Measurements from ENCODE around the gene USP12.

DNA sequence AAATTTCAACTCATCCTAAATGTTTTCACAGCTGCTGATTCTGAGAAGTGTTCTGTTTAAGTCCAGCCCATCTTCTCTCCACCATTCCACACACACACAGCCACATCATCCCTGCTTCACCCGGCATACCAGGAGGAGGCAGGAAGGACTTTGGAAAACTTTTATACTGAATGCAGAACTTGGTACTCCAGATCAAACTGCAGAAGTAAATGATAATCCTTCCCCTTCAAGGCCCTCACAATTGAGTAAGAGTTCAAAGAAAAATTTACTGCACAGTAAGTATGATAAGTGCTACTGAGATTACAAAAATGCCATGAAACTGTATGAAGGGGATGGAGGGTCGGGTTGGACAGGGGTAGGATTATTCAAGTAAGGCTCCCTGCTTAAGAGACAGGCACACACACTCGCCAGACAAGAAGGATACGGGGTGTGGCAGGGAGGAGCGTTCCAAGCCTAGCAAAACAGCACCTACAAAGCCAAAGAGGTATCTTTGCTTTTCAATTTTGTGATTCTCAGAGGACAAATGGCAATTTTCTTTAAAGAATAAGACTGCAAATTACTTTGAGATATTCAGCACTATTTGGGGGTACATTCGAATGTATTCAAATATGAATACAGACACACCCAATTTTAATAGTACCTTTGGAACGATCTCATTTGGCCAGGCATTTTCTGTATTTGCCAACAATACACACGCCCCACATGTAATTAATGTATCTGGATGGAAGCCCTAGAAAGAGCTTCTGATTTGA lies 2.5 kb downstream of the USP12 start:
- TF ChIP-seq, protein P1, sequence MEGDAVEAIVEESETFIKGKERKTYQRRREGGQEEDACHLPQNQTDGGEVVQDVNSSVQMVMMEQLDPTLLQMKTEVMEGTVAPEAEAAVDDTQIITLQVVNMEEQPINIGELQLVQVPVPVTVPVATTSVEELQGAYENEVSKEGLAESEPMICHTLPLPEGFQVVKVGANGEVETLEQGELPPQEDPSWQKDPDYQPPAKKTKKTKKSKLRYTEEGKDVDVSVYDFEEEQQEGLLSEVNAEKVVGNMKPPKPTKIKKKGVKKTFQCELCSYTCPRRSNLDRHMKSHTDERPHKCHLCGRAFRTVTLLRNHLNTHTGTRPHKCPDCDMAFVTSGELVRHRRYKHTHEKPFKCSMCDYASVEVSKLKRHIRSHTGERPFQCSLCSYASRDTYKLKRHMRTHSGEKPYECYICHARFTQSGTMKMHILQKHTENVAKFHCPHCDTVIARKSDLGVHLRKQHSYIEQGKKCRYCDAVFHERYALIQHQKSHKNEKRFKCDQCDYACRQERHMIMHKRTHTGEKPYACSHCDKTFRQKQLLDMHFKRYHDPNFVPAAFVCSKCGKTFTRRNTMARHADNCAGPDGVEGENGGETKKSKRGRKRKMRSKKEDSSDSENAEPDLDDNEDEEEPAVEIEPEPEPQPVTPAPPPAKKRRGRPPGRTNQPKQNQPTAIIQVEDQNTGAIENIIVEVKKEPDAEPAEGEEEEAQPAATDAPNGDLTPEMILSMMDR (IDR thresholded peaks at IDR 0.05) = no peak
- TF ChIP-seq POLR2A (IDR thresholded peaks at IDR 0.05) = no peak
- TF ChIP-seq POLR2AphosphoS5 (IDR thresholded peaks at IDR 0.05) = no peak

Data from prostate gland (tissue), 2 donors.